C4-2B (cell line): ENCODE data around the gene NOS3.

Experiments used
- ZFX ChIP-seq: fragments of 450-650 bp; IDR thresholded peaks from 2 replicates; pipeline ENCODE4 v1.6.1; 2017
- TF ChIP-seq, protein P1 (sequence below): fragments of 450-650 bp; conservative IDR thresholded peaks from 2 replicates; pipeline ENCODE4 v1.5.1; 2017; ENCODE audit warnings: mild to moderate bottlenecking

GRCh38 chr7:151053096-151053495 lies 62.3 kb downstream of the NOS3 start:
- TF ChIP-seq, protein P1, sequence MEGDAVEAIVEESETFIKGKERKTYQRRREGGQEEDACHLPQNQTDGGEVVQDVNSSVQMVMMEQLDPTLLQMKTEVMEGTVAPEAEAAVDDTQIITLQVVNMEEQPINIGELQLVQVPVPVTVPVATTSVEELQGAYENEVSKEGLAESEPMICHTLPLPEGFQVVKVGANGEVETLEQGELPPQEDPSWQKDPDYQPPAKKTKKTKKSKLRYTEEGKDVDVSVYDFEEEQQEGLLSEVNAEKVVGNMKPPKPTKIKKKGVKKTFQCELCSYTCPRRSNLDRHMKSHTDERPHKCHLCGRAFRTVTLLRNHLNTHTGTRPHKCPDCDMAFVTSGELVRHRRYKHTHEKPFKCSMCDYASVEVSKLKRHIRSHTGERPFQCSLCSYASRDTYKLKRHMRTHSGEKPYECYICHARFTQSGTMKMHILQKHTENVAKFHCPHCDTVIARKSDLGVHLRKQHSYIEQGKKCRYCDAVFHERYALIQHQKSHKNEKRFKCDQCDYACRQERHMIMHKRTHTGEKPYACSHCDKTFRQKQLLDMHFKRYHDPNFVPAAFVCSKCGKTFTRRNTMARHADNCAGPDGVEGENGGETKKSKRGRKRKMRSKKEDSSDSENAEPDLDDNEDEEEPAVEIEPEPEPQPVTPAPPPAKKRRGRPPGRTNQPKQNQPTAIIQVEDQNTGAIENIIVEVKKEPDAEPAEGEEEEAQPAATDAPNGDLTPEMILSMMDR: no peak
- no peak for TF ChIP-seq ZFX
